Measurements from ENCODE around the gene CLTCL1.

Gene CLTCL1

GRCh38 chr22:19224557-19224956 lies 67.0 kb downstream of the CLTCL1 start:
- Mint-ChIP-seq H3K9me3 (no peaks in the 10 kb centered on the region), H3K36me3 (ENCODE audit: low read depth) (no peaks in the 10 kb centered on the region), H3K4me1 (ENCODE audit: low read depth) (no peaks in the 10 kb centered on the region), H3K27ac (no peak overlapping the region), H3K27me3 (no peaks in the 10 kb centered on the region), H3K4me3 (no peak overlapping the region)

GRCh38 chr22:19223617-19224016 lies 67.9 kb downstream of the CLTCL1 start:
- no peaks in the 10 kb centered on the region for H3K27me3 Mint-ChIP-seq
- H3K4me1 Mint-ChIP-seq (ENCODE audit: low read depth), result no peaks in the 10 kb centered on the region
- no peak overlapping the region for H3K4me3 Mint-ChIP-seq
- H3K9me3 Mint-ChIP-seq, result no peaks in the 10 kb centered on the region
- no peak overlapping the region for H3K27ac Mint-ChIP-seq
- H3K36me3 Mint-ChIP-seq (ENCODE audit: low read depth), result no peaks in the 10 kb centered on the region

GRCh38 chr22:19223110-19223509 lies 68.4 kb downstream of the CLTCL1 start:
- Mint-ChIP-seq H3K36me3 (ENCODE audit: low read depth) (no peaks in the 10 kb centered on the region), H3K9me3 (no peaks in the 10 kb centered on the region), H3K27ac (no peak overlapping the region), H3K4me3 (no peak overlapping the region), H3K27me3 (no peaks in the 10 kb centered on the region), H3K4me1 (ENCODE audit: low read depth) (peaks cover under 1% of the 10 kb centered on the region)

GRCh38 chr22:19222242-19223005 lies 69.1 kb downstream of the CLTCL1 start:
- no peak overlapping the region for H3K4me3 Mint-ChIP-seq
- H3K4me1 Mint-ChIP-seq (ENCODE audit: low read depth), result peaks cover 5% of the 10 kb centered on the region
- no peaks in the 10 kb centered on the region for H3K36me3 Mint-ChIP-seq (ENCODE audit: low read depth)
- H3K27ac Mint-ChIP-seq, result no peak overlapping the region
- H3K27me3 Mint-ChIP-seq, result no peaks in the 10 kb centered on the region
- no peaks in the 10 kb centered on the region for H3K9me3 Mint-ChIP-seq

- Mint-ChIP-seq H3K36me3 (ENCODE audit: low read depth) (no peaks in the 10 kb centered on the region), H3K4me1 (ENCODE audit: low read depth) (peaks cover 5% of the 10 kb centered on the region), H3K4me3 (no peak overlapping the region), H3K27ac (no peak overlapping the region), H3K9me3 (no peaks in the 10 kb centered on the region), H3K27me3 (no peaks in the 10 kb centered on the region)
These were observed 70.7 kb downstream of the CLTCL1 start for GRCh38 chr22:19220867-19221266.

- H3K4me1 Mint-ChIP-seq (ENCODE audit: low read depth), result peaks cover 5% of the 10 kb centered on the region
- H3K27ac Mint-ChIP-seq, result no peak overlapping the region
- no peak overlapping the region for H3K4me3 Mint-ChIP-seq
- H3K36me3 Mint-ChIP-seq (ENCODE audit: low read depth), result no peaks in the 10 kb centered on the region
- no peaks in the 10 kb centered on the region for H3K9me3 Mint-ChIP-seq
- H3K27me3 Mint-ChIP-seq, result no peaks in the 10 kb centered on the region
These were observed 72.8 kb downstream of the CLTCL1 start for GRCh38 chr22:19218541-19219233.

GRCh38 chr22:19216579-19216978 lies 74.9 kb downstream of the CLTCL1 start:
- Mint-ChIP-seq H3K4me1 (ENCODE audit: low read depth) (peaks cover 5% of the 10 kb centered on the region), H3K27me3 (peaks cover 4% of the 10 kb centered on the region), H3K9me3 (no peaks in the 10 kb centered on the region), H3K4me3 (no peak overlapping the region), H3K36me3 (ENCODE audit: low read depth) (no peaks in the 10 kb centered on the region), H3K27ac (no peak overlapping the region)

GRCh38 chr22:19215360-19215759 lies 76.2 kb downstream of the CLTCL1 start:
- no peak overlapping the region for H3K4me3 Mint-ChIP-seq
- H3K4me1 Mint-ChIP-seq (ENCODE audit: low read depth), result peaks cover 5% of the 10 kb centered on the region

GRCh38 chr22:19214078-19214473 lies 77.4 kb downstream of the CLTCL1 start:
- Mint-ChIP-seq H3K27ac (no peak overlapping the region), H3K36me3 (ENCODE audit: low read depth) (no peaks in the 10 kb centered on the region), H3K27me3 (peaks cover 17% of the 10 kb centered on the region), H3K9me3 (no peaks in the 10 kb centered on the region), H3K4me1 (ENCODE audit: low read depth) (peaks cover 5% of the 10 kb centered on the region), H3K4me3 (no peak overlapping the region)

More at GRCh38 chr22:19215360-19215759, 76.2 kb downstream of the CLTCL1 start:
- H3K9me3 Mint-ChIP-seq, result no peaks in the 10 kb centered on the region
- no peak overlapping the region for H3K27ac Mint-ChIP-seq
- H3K27me3 Mint-ChIP-seq, result peaks cover 9% of the 10 kb centered on the region
- no peaks in the 10 kb centered on the region for H3K36me3 Mint-ChIP-seq (ENCODE audit: low read depth)

GRCh38 chr22:19213442-19214077 lies 78.0 kb downstream of the CLTCL1 start:
- H3K27ac Mint-ChIP-seq, result no peak overlapping the region
- H3K27me3 Mint-ChIP-seq, result peaks cover 19% of the 10 kb centered on the region
- H3K9me3 Mint-ChIP-seq, result no peaks in the 10 kb centered on the region
- H3K4me3 Mint-ChIP-seq, result no peak overlapping the region
- peaks cover 5% of the 10 kb centered on the region for H3K4me1 Mint-ChIP-seq (ENCODE audit: low read depth)
- no peaks in the 10 kb centered on the region for H3K36me3 Mint-ChIP-seq (ENCODE audit: low read depth)

GRCh38 chr22:19213001-19213400 lies 78.5 kb downstream of the CLTCL1 start:
- no peak overlapping the region for H3K4me3 Mint-ChIP-seq
- peaks cover 3% of the 10 kb centered on the region for H3K4me1 Mint-ChIP-seq (ENCODE audit: low read depth)
- H3K27me3 Mint-ChIP-seq, result peaks cover 19% of the 10 kb centered on the region
- no peaks in the 10 kb centered on the region for H3K36me3 Mint-ChIP-seq (ENCODE audit: low read depth)
- no peak overlapping the region for H3K27ac Mint-ChIP-seq
- no peaks in the 10 kb centered on the region for H3K9me3 Mint-ChIP-seq

- H3K4me1 Mint-ChIP-seq (ENCODE audit: low read depth), result no peaks in the 10 kb centered on the region
- H3K4me3 Mint-ChIP-seq, result no peak overlapping the region
- H3K27ac Mint-ChIP-seq, result no peak overlapping the region
- no peaks in the 10 kb centered on the region for H3K36me3 Mint-ChIP-seq (ENCODE audit: low read depth)
- H3K9me3 Mint-ChIP-seq, result no peaks in the 10 kb centered on the region
- peaks cover 19% of the 10 kb centered on the region for H3K27me3 Mint-ChIP-seq
These were observed 79.1 kb downstream of the CLTCL1 start for GRCh38 chr22:19212302-19212870.

- Mint-ChIP-seq H3K27me3 (peaks cover 19% of the 10 kb centered on the region), H3K36me3 (ENCODE audit: low read depth) (no peaks in the 10 kb centered on the region), H3K4me1 (ENCODE audit: low read depth) (no peaks in the 10 kb centered on the region), H3K4me3 (no peak overlapping the region), H3K9me3 (no peaks in the 10 kb centered on the region), H3K27ac (no peak overlapping the region)
These were observed 81.3 kb downstream of the CLTCL1 start for GRCh38 chr22:19210188-19210587.

GRCh38 chr22:19208287-19208847 lies 83.2 kb downstream of the CLTCL1 start:
- Mint-ChIP-seq H3K9me3 (no peaks in the 10 kb centered on the region), H3K36me3 (ENCODE audit: low read depth) (no peaks in the 10 kb centered on the region), H3K4me1 (ENCODE audit: low read depth) (no peaks in the 10 kb centered on the region), H3K4me3 (no peak overlapping the region), H3K27ac (no peak overlapping the region), H3K27me3 (peaks cover 23% of the 10 kb centered on the region)

- H3K9me3 Mint-ChIP-seq, result no peaks in the 10 kb centered on the region
- H3K27ac Mint-ChIP-seq, result no peak overlapping the region
- H3K36me3 Mint-ChIP-seq (ENCODE audit: low read depth), result no peaks in the 10 kb centered on the region
- H3K4me3 Mint-ChIP-seq, result no peak overlapping the region
- no peaks in the 10 kb centered on the region for H3K4me1 Mint-ChIP-seq (ENCODE audit: low read depth)
- H3K27me3 Mint-ChIP-seq, result peaks cover 23% of the 10 kb centered on the region
These were observed 83.6 kb downstream of the CLTCL1 start for GRCh38 chr22:19207884-19208283.
